AG04450 (cell line): ENCODE data around the gene STK10. TPM values are rescaled to one million over a fixed set of nuclear protein-coding genes. Genes with fewer than 3 reads are reported as not detected.

Experiments
- CTCF ChIA-PET: fragments of 300-600, 350-600 bp; formaldehyde crosslinking; extraction: SDS; loops from one replicate; lab custom pipeline; 2022; ENCODE audit warnings: antibody characterized with exemption, inconsistent platforms; lab: Charles Lee
- POLR2A ChIA-PET: fragments of 350-600 bp; formaldehyde crosslinking; extraction: SDS; loops from one replicate; lab custom pipeline; 2021; ENCODE audit warnings: antibody characterized with exemption, inconsistent platforms; lab: Yijun Ruan, JAX
- DNase-seq: peaks from one replicate; pipeline ENCODE4 v3.0.0-alpha.2; 2011; ENCODE audit warnings: low read depth, low spot score
- H3K27ac ChIP-seq: one replicate; pipeline ENCODE4 v1.5.1; 2012; ENCODE audit warnings: low read depth, low read length, control low read depth
- H3K27me3 ChIP-seq: one replicate; pipeline ENCODE4 v1.6.0; 2012; ENCODE audit warnings: low read length; ENCODE audit not compliant: control insufficient read depth, insufficient read depth
- H3K4me3 ChIP-seq: 2 replicates; pipeline ENCODE4 v1.5.1; 2011; ENCODE audit warnings: mild to moderate bottlenecking, low read depth, low read length, control low read depth
- H3K9me3 ChIP-seq: 2 replicates; pipeline ENCODE4 v1.5.1; 2012; ENCODE audit warnings: low read length; ENCODE audit not compliant: control insufficient read depth, insufficient read depth
- polyA plus RNA-seq: library from polyadenylated mRNA; depleted of rRNA; stranded (reverse); fragments of >200 nt; gene quantifications from 2 replicates; pipeline ENCODE4 v1.2.3, GENCODE V29; 2011
- TF ChIP-seq, protein P1 (sequence below): IDR thresholded peaks from 2 replicates; pipeline ENCODE4 v1.5.1; 2011; ENCODE audit warnings: low read depth, low read length, control low read depth, inconsistent platforms

STK10 gene
- polyA plus RNA-seq, 1 experiment = 7.8 TPM

GRCh38 chr5:172229904-172230303, 41.9 kb upstream of the STK10 start:
- POLR2A ChIA-PET = no interaction called here
- Histone ChIP-seq H3K27ac (no peak overlapping the region), H3K9me3 (no peaks in the 10 kb centered on the region), H3K27me3 (no peaks in the 10 kb centered on the region), H3K4me3 (no peak overlapping the region)
- no peak for DNase-seq
- CTCF ChIA-PET = interaction anchor here (1.2 to 2.5 kb wide), 2 partner anchors 25 to 41 kb away, joined by 3 to 8 read pairs; no protein-coding TSS in a partner anchor
- TF ChIP-seq, protein P1, sequence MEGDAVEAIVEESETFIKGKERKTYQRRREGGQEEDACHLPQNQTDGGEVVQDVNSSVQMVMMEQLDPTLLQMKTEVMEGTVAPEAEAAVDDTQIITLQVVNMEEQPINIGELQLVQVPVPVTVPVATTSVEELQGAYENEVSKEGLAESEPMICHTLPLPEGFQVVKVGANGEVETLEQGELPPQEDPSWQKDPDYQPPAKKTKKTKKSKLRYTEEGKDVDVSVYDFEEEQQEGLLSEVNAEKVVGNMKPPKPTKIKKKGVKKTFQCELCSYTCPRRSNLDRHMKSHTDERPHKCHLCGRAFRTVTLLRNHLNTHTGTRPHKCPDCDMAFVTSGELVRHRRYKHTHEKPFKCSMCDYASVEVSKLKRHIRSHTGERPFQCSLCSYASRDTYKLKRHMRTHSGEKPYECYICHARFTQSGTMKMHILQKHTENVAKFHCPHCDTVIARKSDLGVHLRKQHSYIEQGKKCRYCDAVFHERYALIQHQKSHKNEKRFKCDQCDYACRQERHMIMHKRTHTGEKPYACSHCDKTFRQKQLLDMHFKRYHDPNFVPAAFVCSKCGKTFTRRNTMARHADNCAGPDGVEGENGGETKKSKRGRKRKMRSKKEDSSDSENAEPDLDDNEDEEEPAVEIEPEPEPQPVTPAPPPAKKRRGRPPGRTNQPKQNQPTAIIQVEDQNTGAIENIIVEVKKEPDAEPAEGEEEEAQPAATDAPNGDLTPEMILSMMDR = no peak

- Histone ChIP-seq H3K27ac (no peak overlapping the region), H3K4me3 (no peak overlapping the region), H3K9me3 (no peaks in the 10 kb centered on the region), H3K27me3 (no peaks in the 10 kb centered on the region)
- DNase-seq = no peak
- CTCF ChIA-PET = no interaction called here
- POLR2A ChIA-PET = interaction anchor here (0.7 kb wide), 1 partner anchor 709 kb away, joined by 3 read pairs; no protein-coding TSS in a partner anchor
- TF ChIP-seq, protein P1 = no peak
These were observed 37.0 kb upstream of the STK10 start for GRCh38 chr5:172224996-172225395.

DNA sequence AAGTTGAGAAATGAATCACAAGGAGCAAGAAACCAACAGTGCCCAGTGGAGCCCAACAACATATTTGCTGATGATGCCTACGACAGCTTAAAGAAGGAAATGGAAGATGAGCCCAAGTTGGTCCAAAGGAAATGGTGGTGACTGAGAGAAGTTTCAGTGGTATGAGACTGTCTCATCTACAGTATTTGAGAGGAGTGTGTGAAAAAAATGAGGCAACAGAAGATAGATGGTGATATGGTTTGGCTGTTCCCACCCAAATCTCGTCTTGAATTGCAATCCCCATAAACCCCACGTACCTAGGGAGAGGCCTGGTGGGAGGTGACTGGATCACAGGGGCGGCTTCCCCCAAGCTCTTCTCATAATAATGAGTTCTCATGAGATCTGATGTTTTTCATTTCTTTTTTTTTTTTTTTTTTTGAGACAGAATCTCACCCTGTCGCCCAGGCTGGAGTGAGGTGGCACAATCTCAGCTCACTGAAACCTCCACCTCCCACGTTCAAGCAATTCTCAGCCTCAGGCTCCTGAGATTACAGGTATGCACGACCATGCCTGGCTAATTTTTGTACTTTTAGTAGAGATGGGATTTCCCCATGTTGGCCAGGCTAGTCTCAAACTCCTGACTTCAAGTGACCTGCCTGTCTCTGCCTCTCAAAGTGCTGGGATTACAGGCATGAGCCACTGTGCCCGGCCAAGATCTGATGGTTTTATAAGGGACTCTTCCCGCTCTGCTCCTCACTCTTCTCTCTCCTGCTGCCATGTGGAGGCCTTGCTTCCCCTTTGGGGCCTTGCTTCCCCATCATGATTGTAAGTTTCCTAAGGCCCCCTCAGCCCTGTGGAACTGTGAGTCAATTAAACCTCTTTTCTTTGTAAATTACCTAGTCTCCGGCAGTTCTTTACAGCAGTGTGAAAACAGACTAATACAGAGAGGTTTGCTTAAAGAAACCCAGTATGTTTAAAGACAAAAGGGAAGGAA, 36.2 kb upstream of the STK10 start:
- CTCF ChIA-PET = interaction anchor here (1.1 kb wide), 1 partner anchor 36 kb away, joined by 3 read pairs; the partner anchor contains the start of gene STK10
- H3K27ac ChIP-seq = no peak overlapping the region
- POLR2A ChIA-PET = no interaction called here
- no peaks in the 10 kb centered on the region for H3K9me3 ChIP-seq
- H3K4me3 ChIP-seq = no peak overlapping the region
- no peak for DNase-seq
- TF ChIP-seq, protein P1 = no peak
- H3K27me3 ChIP-seq = no peaks in the 10 kb centered on the region

- peaks cover 3% of the 10 kb centered on the region; the same call in 1 of the 2 replicates for H3K9me3 ChIP-seq
- POLR2A ChIA-PET = no interaction called here
- DNase-seq = no peak
- H3K4me3 ChIP-seq = no peak overlapping the region
- CTCF ChIA-PET = no interaction called here
- TF ChIP-seq, protein P1 = no peak
- H3K27ac ChIP-seq = no peak overlapping the region
- no peaks in the 10 kb centered on the region for H3K27me3 ChIP-seq
These were observed 31.3 kb upstream of the STK10 start for GRCh38 chr5:172219296-172219695.

DNA sequence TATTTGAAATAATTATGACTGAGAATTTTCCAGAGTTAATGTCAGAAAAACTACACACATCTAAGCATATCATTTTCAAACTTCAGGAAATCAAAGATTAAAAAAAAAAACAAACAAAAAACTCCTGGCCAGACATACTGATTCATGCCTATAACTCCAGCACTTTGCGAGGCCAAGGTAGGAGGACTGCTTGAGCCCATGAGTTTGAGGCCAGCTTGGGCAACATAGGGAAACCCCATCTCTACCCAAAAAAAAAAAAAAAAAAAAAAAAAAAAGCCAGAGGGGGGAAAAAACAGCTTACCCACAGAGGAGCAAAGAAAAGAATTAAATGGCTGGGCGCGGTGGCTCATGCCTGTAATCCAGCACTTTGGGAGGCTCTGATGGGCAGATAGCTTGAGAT, 28.3 kb upstream of the STK10 start:
- no peak overlapping the region for H3K4me3 ChIP-seq
- DNase-seq = no peak
- no peak overlapping the region for H3K27ac ChIP-seq
- H3K27me3 ChIP-seq = no peaks in the 10 kb centered on the region
- ChIA-PET POLR2A (no interaction called here), CTCF (no interaction called here)
- TF ChIP-seq, protein P1 = no peak
- peaks cover 3% of the 10 kb centered on the region; the same call in 1 of the 2 replicates for H3K9me3 ChIP-seq
